PC-3 (cell line): ENCODE results near the gene NACC2. TPM values are rescaled to one million over a fixed set of nuclear protein-coding genes. Genes with fewer than 3 reads are reported as not detected.

Source experiments
- ATAC-seq: fragments of 200-7000 bp; cut with Tn5 transposase; 2 replicates; pipeline ENCODE4 v1.9.1; 2020; ENCODE audit warnings: mild to moderate bottlenecking, moderate library complexity
- BruUV-seq: library from RNA; stranded (reverse); fragments of 400-500 nt; replicated peaks from 2 replicates; lab custom pipeline; 2021; lab: Mats Ljungman, UMichigan
- CTCF ChIA-PET: fragments of 300-600 bp; sonication (Branson Sonifier 250); formaldehyde crosslinking; loops from one replicate; lab custom pipeline; 2022; ENCODE audit warnings: antibody characterized with exemption; lab: Charles Lee
- POLR2A ChIA-PET: fragments of 300-600 bp; sonication (Branson Sonifier 250); formaldehyde crosslinking; loops from one replicate; lab custom pipeline; 2022; ENCODE audit warnings: antibody characterized with exemption; ENCODE audit not compliant: unreplicated experiment; lab: Charles Lee
- DNase-seq: peaks from one replicate; pipeline ENCODE4 v3.0.0-alpha.2; 2015
- H2AFZ ChIP-seq: fragments of 300-600 bp; sonication (generic); 2 replicates; pipeline ENCODE4 v1.6.0; 2016; ENCODE audit warnings: antibody characterized with exemption, low read length
- H3F3A ChIP-seq: fragments of 300-600 bp; sonication (generic); one replicate; pipeline ENCODE4 v1.6.0; 2017; ENCODE audit warnings: antibody characterized with exemption, low read length, control low read depth, mild to moderate bottlenecking; ENCODE audit not compliant: unreplicated experiment
- H3K27ac ChIP-seq: fragments of 300-600 bp; sonication (generic); 2 replicates; pipeline ENCODE4 v1.5.1; 2016; ENCODE audit warnings: mild to moderate bottlenecking, low read length
- H3K27me3 ChIP-seq: fragments of 300-600 bp; sonication (generic); 2 replicates; pipeline ENCODE4 v1.6.1; 2016; ENCODE audit warnings: low read length, mixed read lengths
- H3K36me3 ChIP-seq: fragments of 300-600 bp; sonication (generic); 2 replicates; pipeline ENCODE4 v1.6.1; 2016; ENCODE audit warnings: low read depth, mixed run types, low read length, mixed read lengths
- H3K4me1 ChIP-seq: fragments of 300-600 bp; sonication (generic); 2 replicates; pipeline ENCODE4 v1.5.1; 2016; ENCODE audit warnings: low read length; ENCODE audit not compliant: insufficient read depth
- H3K4me2 ChIP-seq: fragments of 300-600 bp; sonication (generic); 2 replicates; pipeline ENCODE4 v1.6.0; 2016; ENCODE audit warnings: low read length
- H3K4me3 ChIP-seq: fragments of 300-600 bp; sonication (generic); 2 replicates; pipeline ENCODE4 v1.5.1; 2016; ENCODE audit warnings: mild to moderate bottlenecking, low read length, mixed read lengths
- H3K79me2 ChIP-seq: fragments of 300-600 bp; sonication (generic); 2 replicates; pipeline ENCODE4 v1.6.1; 2017; ENCODE audit warnings: low read length, mixed read lengths
- H3K9ac ChIP-seq: fragments of 300-600 bp; sonication (generic); 2 replicates; pipeline ENCODE4 v1.6.0; 2016; ENCODE audit warnings: mild to moderate bottlenecking, low read length
- H3K9me2 ChIP-seq: fragments of 300-600 bp; sonication (generic); replicated peaks from 2 replicates; pipeline ENCODE4 v1.6.1; 2016; ENCODE audit warnings: mixed run types, low read length, mixed read lengths
- H3K9me3 ChIP-seq: fragments of 300-600 bp; sonication (generic); 2 replicates; pipeline ENCODE4 v1.6.1; 2016; ENCODE audit warnings: low read length, mixed read lengths
- H4K20me1 ChIP-seq: fragments of 300-600 bp; sonication (generic); 2 replicates; pipeline ENCODE4 v1.6.1; 2016; ENCODE audit warnings: low read length, mixed read lengths
- CTCF ChIP-seq: fragments of 300-600 bp; sonication (generic); conservative IDR thresholded peaks from 2 replicates; pipeline ENCODE4 v1.5.1; 2017; ENCODE audit warnings: antibody characterized with exemption, low read depth, mild to moderate bottlenecking, low read length
- EZH2 ChIP-seq: fragments of 300-600 bp; sonication (generic); IDR thresholded peaks from one replicate; pipeline ENCODE4 v1.6.1; 2017; ENCODE audit warnings: antibody characterized with exemption, mild to moderate bottlenecking, low read length; ENCODE audit not compliant: unreplicated experiment
- EZH2phosphoT487 ChIP-seq: fragments of 300-600 bp; sonication (generic); IDR thresholded peaks from 2 replicates; pipeline ENCODE4 v1.6.1; 2018; ENCODE audit warnings: mild to moderate bottlenecking, antibody characterized with exemption, low read length, borderline replicate concordance
- intact Hi-C: fragments of 100-400 bp; cut with micrococcal nuclease; formaldehyde crosslinking; loops from 2 replicates; pipeline ENCODE4 v1.9.0; 2023
- total RNA-seq: library from RNA; depleted of rRNA; stranded (reverse); fragments of >200 nt; gene quantifications from 2 replicates; pipeline ENCODE4 v1.2.3, GENCODE V29; 2014

NACC2 gene
- total RNA-seq, 1 experiment from 2014 or later: 12.3 TPM

- Histone ChIP-seq H4K20me1 (no peaks in the 10 kb centered on the region), H3K4me1 (no peaks in the 10 kb centered on the region), H3K27me3 (no peaks in the 10 kb centered on the region), H3K9ac (no peak overlapping the region), H3F3A (no peaks in the 10 kb centered on the region), H3K27ac (no peak overlapping the region), H3K4me3 (no peak overlapping the region), H3K36me3 (no peaks in the 10 kb centered on the region), H3K9me2 (no peaks in the 10 kb centered on the region), H3K9me3 (no peaks in the 10 kb centered on the region), H3K79me2 (peaks cover 5% of the 10 kb centered on the region; the same call in 1 of the 2 replicates), H3K4me2 (no peak overlapping the region), H2AFZ (no peak overlapping the region)
- ChIA-PET CTCF (no interaction called here), POLR2A (no interaction called here)
- DNase-seq: no peak
- TF ChIP-seq EZH2 (no peak), EZH2phosphoT487 (no peak), CTCF (no peak)
- BruUV-seq: no TSS peak
- intact Hi-C loops: no loop called here
- no peak for ATAC-seq
Measured at GRCh38 chr9:136045595-136046553, 49.2 kb downstream of the NACC2 start.

GRCh38 chr9:136044971-136045594, 50.0 kb downstream of the NACC2 start:
- Histone ChIP-seq H3K79me2 (no peaks in the 10 kb centered on the region), H3K36me3 (no peaks in the 10 kb centered on the region), H3K27me3 (no peaks in the 10 kb centered on the region), H3K27ac (no peak overlapping the region), H3K9me3 (no peaks in the 10 kb centered on the region), H3K4me3 (no peak overlapping the region), H3K4me1 (no peaks in the 10 kb centered on the region), H3K4me2 (no peak overlapping the region), H3K9ac (no peak overlapping the region), H4K20me1 (no peaks in the 10 kb centered on the region), H3K9me2 (no peaks in the 10 kb centered on the region), H3F3A (no peaks in the 10 kb centered on the region), H2AFZ (no peak overlapping the region)
- POLR2A ChIA-PET: no interaction called here
- DNase-seq: no peak
- BruUV-seq: no TSS peak
- CTCF ChIA-PET: no interaction called here
- TF ChIP-seq EZH2phosphoT487 (no peak), EZH2 (no peak), CTCF (no peak)
- no peak for ATAC-seq
- intact Hi-C loops: no loop called here
